ENCODE measurements around the gene CTTNBP2. TPM values are rescaled to one million over a fixed set of nuclear protein-coding genes. Genes with fewer than 3 reads are reported as not detected.

Gene CTTNBP2
- total and polyA plus RNA-seq, 10 donors, result 0.68 to 15.1 (median 8.5) TPM

GRCh38 chr7:117750612-117751563, 122.4 kb downstream of the CTTNBP2 start:
- Histone ChIP-seq H3K4me1 (peaks cover 0 to 3% (median 0%) of the 10 kb centered on the region in 6 donors), H3K36me3 (no peaks in the 10 kb centered on the region), H3K4me3 (no peak overlapping the region), H3K27me3 (replicated peaks in 1 of 7) (no peaks in the 10 kb centered on the region), H3K9me3 (no peaks in the 10 kb centered on the region), H3K27ac (no peak overlapping the region)
- intact Hi-C loops (cut with DNase I; ENCODE audit: low total_unique reads), result loop anchor here (2.0 kb wide), 1 partner anchor 122 kb away; the partner anchor contains the start of gene CTTNBP2
- peak in 6 of 11 experiments; percentile 16 to 56 (median 40) for TF ChIP-seq CTCF (IDR thresholded peaks at IDR 0.05 in 8 of 11, conservative IDR thresholded peaks at IDR 0.05 in 3 of 11)
- TF ChIP-seq POLR2A (IDR thresholded peaks at IDR 0.05), result no peak
- no peak for DNase-seq
- WGBS, 5 donors, result 51 to 59% (median 55%) methylated on average over 8 of the region's 8 CpGs

- Histone ChIP-seq H3K4me1 (no peaks in the 10 kb centered on the region), H3K4me3 (no peak overlapping the region), H3K9me3 (no peaks in the 10 kb centered on the region), H3K27me3 (replicated peaks in 1 of 7) (no peaks in the 10 kb centered on the region), H3K27ac (no peak overlapping the region), H3K36me3 (peaks cover 0 to 4% (median 0%) of the 10 kb centered on the region in 6 donors)
- no peak for DNase-seq
- WGBS, 5 donors, result 84 to 95% (median 89%) methylated on average over 4 of the region's 4 CpGs
- intact Hi-C loops (cut with DNase I; ENCODE audit: low total_unique reads), result no loop called here
- no peak for TF ChIP-seq POLR2AphosphoS5 (IDR thresholded peaks at IDR 0.05)
- no peak for TF ChIP-seq POLR2A (IDR thresholded peaks at IDR 0.05)
- no peak for TF ChIP-seq CTCF (IDR thresholded peaks at IDR 0.05 in 8 of 11, conservative IDR thresholded peaks at IDR 0.05 in 3 of 11)
These were observed 131.3 kb downstream of the CTTNBP2 start for GRCh38 chr7:117741962-117742361.

GRCh38 chr7:117739085-117739484, 134.2 kb downstream of the CTTNBP2 start:
- DNase-seq, result no peak
- H3K36me3 ChIP-seq, result peaks cover 0 to 14% (median 1%) of the 10 kb centered on the region in 6 donors
- 70 to 83% (median 77%) methylated on average over 4 of the region's 4 CpGs for WGBS, 5 donors
- intact Hi-C loops (cut with DNase I; ENCODE audit: low total_unique reads), result no loop called here
- no peaks in the 10 kb centered on the region for H3K4me1 ChIP-seq
- no peaks in the 10 kb centered on the region for H3K9me3 ChIP-seq
- H3K27me3 ChIP-seq (replicated peaks in 1 of 7), result no peaks in the 10 kb centered on the region
- H3K27ac ChIP-seq, result no peak overlapping the region
- no peak for TF ChIP-seq POLR2AphosphoS5 (IDR thresholded peaks at IDR 0.05)
- no peak for TF ChIP-seq CTCF (IDR thresholded peaks at IDR 0.05 in 8 of 11, conservative IDR thresholded peaks at IDR 0.05 in 3 of 11)
- no peak for TF ChIP-seq POLR2A (IDR thresholded peaks at IDR 0.05)
- H3K4me3 ChIP-seq, result no peak overlapping the region

- intact Hi-C loops (cut with DNase I; ENCODE audit: low total_unique reads), result no loop called here
- no peak for DNase-seq
- TF ChIP-seq CTCF (IDR thresholded peaks at IDR 0.05 in 8 of 11, conservative IDR thresholded peaks at IDR 0.05 in 3 of 11), result no peak
- TF ChIP-seq POLR2A (IDR thresholded peaks at IDR 0.05), result no peak
- no peak for TF ChIP-seq POLR2AphosphoS5 (IDR thresholded peaks at IDR 0.05)
- Histone ChIP-seq H3K9me3 (no peaks in the 10 kb centered on the region), H3K27me3 (replicated peaks in 1 of 7) (no peaks in the 10 kb centered on the region), H3K4me1 (no peaks in the 10 kb centered on the region), H3K27ac (no peak overlapping the region), H3K36me3 (peaks cover 0 to 21% (median 1%) of the 10 kb centered on the region in 6 donors), H3K4me3 (no peak overlapping the region)
- WGBS, 5 donors, result 85 to 95% (median 92%) methylated on average over 9 of the region's 9 CpGs
These were observed 135.3 kb downstream of the CTTNBP2 start for GRCh38 chr7:117737926-117738325.

Data from spleen (tissue), 11 donors.